NT2/D1 (cell line): ENCODE data around the gene CTTNBP2.

Experiments used
- SUZ12 ChIP-seq: IDR thresholded peaks from 2 replicates; pipeline ENCODE4 v1.6.1; 2011; ENCODE audit not compliant: insufficient read length, insufficient read depth; ENCODE audit errors: extremely low read depth
- YY1 ChIP-seq: IDR thresholded peaks from 2 replicates; pipeline ENCODE4 v1.6.1; 2011; ENCODE audit not compliant: insufficient read length, insufficient read depth

DNA sequence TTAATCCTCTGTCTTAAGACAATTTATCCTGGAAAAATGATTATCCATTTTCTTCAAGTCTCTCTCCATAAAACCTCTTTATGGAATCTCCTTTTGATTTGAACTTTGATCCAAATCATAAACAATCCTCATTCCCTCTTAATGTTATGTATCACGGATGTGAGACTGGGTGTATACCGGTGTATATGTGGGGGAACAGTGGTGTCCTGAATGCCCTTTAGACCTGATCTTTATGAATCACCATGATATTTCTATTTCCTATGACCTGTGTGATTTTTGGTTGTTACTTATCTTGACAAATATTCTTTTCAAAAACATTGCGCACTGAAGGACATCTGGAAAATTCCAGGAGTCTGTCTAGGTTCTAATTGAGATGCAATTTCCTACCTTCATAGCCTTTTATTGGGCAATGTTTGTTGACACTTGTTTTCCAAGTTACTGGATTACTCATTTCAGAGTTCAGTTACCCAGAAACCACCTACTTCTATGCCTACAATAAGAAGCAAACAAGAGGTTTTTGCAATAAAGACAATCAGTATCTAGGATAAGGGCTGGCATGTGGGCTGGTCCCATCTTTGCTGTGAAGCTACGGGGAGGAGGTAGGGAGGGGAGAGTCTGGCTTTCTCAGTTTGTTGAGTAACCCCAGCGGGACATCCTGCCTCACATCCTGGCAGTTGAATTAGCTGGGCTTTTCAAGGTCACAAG, 190.4 kb downstream of the CTTNBP2 start:
- TF ChIP-seq YY1 (no peak), SUZ12 (no peak)
